Inferior parietal cortex (tissue), 1 donor: ENCODE results near the gene HSD17B3.
"Not testable (repeated sequence)": the region's sequence is repeated elsewhere in the genome, so short reads cannot be mapped to it uniquely, and the experiment has no call there.

ENCODE experiments used
- DNase-seq: peaks from one replicate; pipeline ENCODE4 v3.0.0-alpha.2; 2016; ENCODE audit errors: extremely low spot score

The HSD17B3 gene

GRCh38 chr9:96236337-96236736 is 65.6 kb downstream of the HSD17B3 start:
- DNase-seq = not testable (repeated sequence)

- DNase-seq = peak; percentile 74
Measured at GRCh38 chr9:96232539-96233241, 69.3 kb downstream of the HSD17B3 start.

- DNase-seq = no peak
Measured at GRCh38 chr9:96232164-96232538, 69.8 kb downstream of the HSD17B3 start.

- DNase-seq = no peak
Measured at GRCh38 chr9:96230002-96230401, 72.0 kb downstream of the HSD17B3 start.

GRCh38 chr9:96222132-96222531 is 79.8 kb downstream of the HSD17B3 start:
- no peak for DNase-seq

GRCh38 chr9:96219900-96220257 is 82.1 kb downstream of the HSD17B3 start:
- no peak for DNase-seq

GRCh38 chr9:96219026-96219899 is 82.7 kb downstream of the HSD17B3 start:
- no peak for DNase-seq

- DNase-seq = peak; percentile 71
Measured at GRCh38 chr9:96217754-96218693, 84.0 kb downstream of the HSD17B3 start.

GRCh38 chr9:96217294-96217707 is 84.7 kb downstream of the HSD17B3 start:
- no peak for DNase-seq

GRCh38 chr9:96216583-96216982 is 85.4 kb downstream of the HSD17B3 start:
- DNase-seq = no peak

GRCh38 chr9:96215841-96216240 is 86.1 kb downstream of the HSD17B3 start:
- DNase-seq = no peak

GRCh38 chr9:96214635-96215034 is 87.3 kb downstream of the HSD17B3 start:
- DNase-seq = no peak

- DNase-seq = no peak
Measured at GRCh38 chr9:96209407-96210271, 92.3 kb downstream of the HSD17B3 start.

GRCh38 chr9:96206156-96206751 is 95.7 kb downstream of the HSD17B3 start:
- DNase-seq = no peak

GRCh38 chr9:96204853-96205252 is 97.1 kb downstream of the HSD17B3 start:
- DNase-seq = no peak

GRCh38 chr9:96203867-96204501 is 98.0 kb downstream of the HSD17B3 start:
- DNase-seq = no peak

- no peak for DNase-seq
Measured at GRCh38 chr9:96202971-96203780, 98.8 kb downstream of the HSD17B3 start.

GRCh38 chr9:96201140-96201539 is 100.8 kb downstream of the HSD17B3 start:
- no peak for DNase-seq

- no peak for DNase-seq
Measured at GRCh38 chr9:96199006-96199405, 103.0 kb downstream of the HSD17B3 start.
